ENCODE data around the gene BTN3A1. TPM values are rescaled to one million over a fixed set of nuclear protein-coding genes. Genes with fewer than 3 reads are reported as not detected.
"Not testable (repeated sequence)": the region's sequence is repeated elsewhere in the genome, so short reads cannot be mapped to it uniquely, and the experiment has no call there.

BTN3A1 gene
- total and polyA plus RNA-seq, 2 of the 13 experiments (the other 11 are each of a cell fraction or from before 2014, with no cell fraction given) = 13.3 to 14.0 TPM

- TF ChIP-seq HOXA9 (CRISPR knock-in tag; IDR thresholded peaks at IDR 0.05; ENCODE audit: borderline replicate concordance) (no peak), ZC3H4 (CRISPR knock-in tag; IDR thresholded peaks at IDR 0.05; ENCODE audit: borderline replicate concordance) (no peak)
These were observed 47.9 kb upstream of the BTN3A1 start (continued) for GRCh38 chr6:26354162-26354561.

GRCh38 chr6:26355366-26355765, 46.7 kb upstream of the BTN3A1 start:
- ChIA-PET POLR2A (no interaction called here), CTCF (ENCODE audit: low intra/inter-chr PET ratio, low total read pairs) (no interaction called here)
- Histone ChIP-seq H2AFZ (ENCODE audit: low read length) (no peak overlapping the region), H3K79me2 (ENCODE audit: insufficient read depth, low read length) (no peaks in the 10 kb centered on the region), H4K20me1 (ENCODE audit: insufficient read depth, low read length) (no peaks in the 10 kb centered on the region), H3K36me3 (replicated peaks in 1 of 2; ENCODE audit: control insufficient read depth in 1 of 2, insufficient read depth in 2 of 2, low read length in 2 of 2) (no peaks in the 10 kb centered on the region), H3K4me1 (ENCODE audit: insufficient read depth, low read length) (peaks cover 53% of the 10 kb centered on the region), H3K9ac (ENCODE audit: insufficient read depth, low read depth, low read length) (no peak overlapping the region), H3K4me2 (ENCODE audit: low read depth, low read length) (no peak overlapping the region), H3K27me3 (ENCODE audit: control insufficient read depth in 1 of 2, insufficient read depth in 2 of 2, low read length in 2 of 2) (no peaks in the 10 kb centered on the region), H3K27ac (ENCODE audit: extremely low read length, insufficient read depth, low read length) (no peak overlapping the region), H3K4me3 (replicated peaks in 1 of 3; ENCODE audit: insufficient read depth in 1 of 3, low read depth in 2 of 3, low read length in 3 of 3) (no peak overlapping the region), H3K9me3 (ENCODE audit: low read length) (no peaks in the 10 kb centered on the region)
- in situ Hi-C loops (cut with HindIII; ENCODE audit: extremely low pct_ligation_motif_present, low pct_unique_long_range_greater_than_20kb) = no loop called here
- intact Hi-C loops (cut with micrococcal nuclease; ENCODE audit: unreplicated experiment) = no loop called here
- no peak for DNase-seq (ENCODE audit: low spot score)
- TF ChIP-seq ZNF784 (CRISPR knock-in tag; IDR thresholded peaks at IDR 0.05; ENCODE audit: borderline replicate concordance) = no peak
- TF ChIP-seq TGIF2 (CRISPR knock-in tag; IDR thresholded peaks at IDR 0.05) = 0 out of 2 replicates have a peak, but pooled peaks have one; percentile 33
- FAIRE-seq = no peak
- no peak for ATAC-seq
- BruUV-seq (replicated peaks) = no TSS peak

GRCh38 chr6:26357543-26357942, 44.5 kb upstream of the BTN3A1 start:
- intact Hi-C loops (cut with micrococcal nuclease; ENCODE audit: unreplicated experiment); BruUV-seq (replicated peaks): not testable (repeated sequence)

More at GRCh38 chr6:26357543-26357942, 44.5 kb upstream of the BTN3A1 start:
- FAIRE-seq; H3K36me3 ChIP-seq (replicated peaks in 1 of 2; ENCODE audit: control insufficient read depth in 1 of 2, insufficient read depth in 2 of 2, low read length in 2 of 2); H3K79me2 ChIP-seq (ENCODE audit: insufficient read depth, low read length); H3K9ac ChIP-seq (ENCODE audit: insufficient read depth, low read depth, low read length); H3K9me3 ChIP-seq (ENCODE audit: low read length); H3K27me3 ChIP-seq (ENCODE audit: control insufficient read depth in 1 of 2, insufficient read depth in 2 of 2, low read length in 2 of 2); H3K4me2 ChIP-seq (ENCODE audit: low read depth, low read length); CTCF ChIA-PET (ENCODE audit: low intra/inter-chr PET ratio, low total read pairs); H3K4me3 ChIP-seq (replicated peaks in 1 of 3; ENCODE audit: insufficient read depth in 1 of 3, low read depth in 2 of 3, low read length in 3 of 3); DNase-seq (ENCODE audit: low spot score); H2AFZ ChIP-seq (ENCODE audit: low read length); H3K27ac ChIP-seq (ENCODE audit: extremely low read length, insufficient read depth, low read length); POLR2A ChIA-PET; ATAC-seq; H4K20me1 ChIP-seq (ENCODE audit: insufficient read depth, low read length); in situ Hi-C loops (cut with HindIII; ENCODE audit: extremely low pct_ligation_motif_present, low pct_unique_long_range_greater_than_20kb): not testable (repeated sequence)
- 72% methylated on average over 14 of the region's 14 CpGs for WGBS (ENCODE audit: low lambda C conversion rate)
- H3K4me1 ChIP-seq (ENCODE audit: insufficient read depth, low read length) = peaks cover 53% of the 10 kb centered on the region
